Lower lobe of right lung (tissue), 2 donors: ENCODE data around the gene PDE7B. TPM values are rescaled to one million over a fixed set of nuclear protein-coding genes. Genes with fewer than 3 reads are reported as not detected.
A peak's percentile ranks its signal among the peaks of the same experiment; 100 is the strongest.

ENCODE experiments used
- ATAC-seq, 2 donors: fragments of 200-7000 bp; cut with Tn5 transposase; one replicate each; pipeline ENCODE4 v1.9.1; 2020 to 2022; ENCODE audit warnings: mild to moderate bottlenecking in 2 of 2, moderate library complexity in 2 of 2
- DNase-seq: peaks from one replicate; pipeline ENCODE4 v3.0.0-alpha.2; 2020
- H3K27ac ChIP-seq: fragments of 200-600 bp; one replicate; pipeline ENCODE4 v1.8.0; 2022
- H3K27me3 ChIP-seq: fragments of 200-600 bp; one replicate; pipeline ENCODE4 v1.8.0; 2022; ENCODE audit warnings: low read depth
- H3K36me3 ChIP-seq: fragments of 200-600 bp; one replicate; pipeline ENCODE4 v1.8.0; 2022; ENCODE audit warnings: mild to moderate bottlenecking
- H3K4me1 ChIP-seq: fragments of 200-600 bp; one replicate; pipeline ENCODE4 v1.8.0; 2022
- H3K4me3 ChIP-seq: fragments of 200-600 bp; one replicate; pipeline ENCODE4 v1.8.0; 2022; ENCODE audit warnings: mild to moderate bottlenecking
- H3K9me3 ChIP-seq: fragments of 200-600 bp; one replicate; pipeline ENCODE4 v1.8.0; 2022
- intact Hi-C: fragments of 100-400 bp; cut with DNase I; formaldehyde crosslinking; loops from one replicate; pipeline ENCODE4 v1.11.0; 2022
- total RNA-seq: library from RNA; stranded (reverse); fragmentation: NEBNext Ultra II Directional; extraction: Animal tissue kit (Norgen Biotek cat#: 25700); gene quantifications from one replicate; pipeline ENCODE4 v1.2.1, GENCODE V29; 2021
- TF ChIP-seq, protein P1 (sequence below): fragments of 200-600 bp; IDR thresholded peaks from one replicate; pipeline ENCODE4 v1.8.0; 2022; ENCODE audit warnings: antibody characterized with exemption, mild to moderate bottlenecking
- donor health status: DM: no; HTN: yes; CAD: no; lungs with severe emphysema.

Gene PDE7B
- total RNA-seq, 1 donor from 2014 or later: 2.2 TPM

DNA sequence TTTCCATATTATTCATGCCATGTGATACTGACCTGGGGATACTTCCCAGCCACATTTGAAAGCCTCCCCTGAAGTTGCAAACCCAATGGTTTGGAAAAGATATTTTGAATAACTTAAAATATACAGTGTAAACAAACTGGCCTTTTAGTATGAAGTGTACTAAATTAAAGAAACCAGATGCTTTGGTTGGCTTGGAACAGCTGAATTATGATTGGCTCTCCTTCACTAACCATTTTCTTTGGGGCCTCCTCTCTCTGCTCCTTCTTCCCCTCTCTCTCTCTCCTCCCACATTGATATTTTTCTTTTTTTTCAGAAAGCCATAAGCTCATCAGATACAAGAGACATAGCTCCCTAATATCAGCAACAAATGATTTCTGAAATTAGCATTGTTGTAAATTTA lies 232.0 kb downstream of the PDE7B start:
- Histone ChIP-seq H3K36me3 (no peaks in the 10 kb centered on the region), H3K9me3 (no peaks in the 10 kb centered on the region), H3K4me1 (peaks cover 7% of the 10 kb centered on the region), H3K27me3 (no peaks in the 10 kb centered on the region), H3K4me3 (no peak overlapping the region), H3K27ac (no peak overlapping the region)
- ATAC-seq (no peak), DNase-seq (no peak)
- intact Hi-C loops: no loop called here
- TF ChIP-seq, protein P1, sequence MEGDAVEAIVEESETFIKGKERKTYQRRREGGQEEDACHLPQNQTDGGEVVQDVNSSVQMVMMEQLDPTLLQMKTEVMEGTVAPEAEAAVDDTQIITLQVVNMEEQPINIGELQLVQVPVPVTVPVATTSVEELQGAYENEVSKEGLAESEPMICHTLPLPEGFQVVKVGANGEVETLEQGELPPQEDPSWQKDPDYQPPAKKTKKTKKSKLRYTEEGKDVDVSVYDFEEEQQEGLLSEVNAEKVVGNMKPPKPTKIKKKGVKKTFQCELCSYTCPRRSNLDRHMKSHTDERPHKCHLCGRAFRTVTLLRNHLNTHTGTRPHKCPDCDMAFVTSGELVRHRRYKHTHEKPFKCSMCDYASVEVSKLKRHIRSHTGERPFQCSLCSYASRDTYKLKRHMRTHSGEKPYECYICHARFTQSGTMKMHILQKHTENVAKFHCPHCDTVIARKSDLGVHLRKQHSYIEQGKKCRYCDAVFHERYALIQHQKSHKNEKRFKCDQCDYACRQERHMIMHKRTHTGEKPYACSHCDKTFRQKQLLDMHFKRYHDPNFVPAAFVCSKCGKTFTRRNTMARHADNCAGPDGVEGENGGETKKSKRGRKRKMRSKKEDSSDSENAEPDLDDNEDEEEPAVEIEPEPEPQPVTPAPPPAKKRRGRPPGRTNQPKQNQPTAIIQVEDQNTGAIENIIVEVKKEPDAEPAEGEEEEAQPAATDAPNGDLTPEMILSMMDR: no peak

DNA sequence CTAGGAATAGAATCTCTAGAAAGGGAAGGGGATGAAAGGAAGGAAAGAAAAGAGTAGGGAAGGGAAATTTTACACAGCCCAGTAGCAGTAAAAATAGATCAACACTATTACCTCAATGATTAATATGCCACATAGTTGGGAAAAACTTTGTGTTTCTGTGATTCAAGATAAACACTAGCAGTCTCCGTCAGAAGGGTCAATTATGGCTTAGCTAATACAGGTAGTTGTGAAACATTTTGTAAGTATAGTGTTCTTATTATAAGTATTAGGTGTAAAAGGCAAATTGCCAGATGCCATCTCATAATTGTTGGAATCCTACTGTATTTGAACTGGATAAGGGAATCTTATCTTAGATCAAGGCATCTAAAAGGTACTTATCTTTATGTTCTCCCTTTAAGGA lies 232.9 kb downstream of the PDE7B start:
- H3K4me1 ChIP-seq: peaks cover 7% of the 10 kb centered on the region
- TF ChIP-seq, protein P1: no peak
- H3K36me3 ChIP-seq: no peaks in the 10 kb centered on the region
- H3K27me3 ChIP-seq: no peaks in the 10 kb centered on the region
- no peaks in the 10 kb centered on the region for H3K9me3 ChIP-seq
- ATAC-seq (peak in 1 of 2 donors; percentile 69), DNase-seq (no peak)
- H3K4me3 ChIP-seq: no peak overlapping the region
- H3K27ac ChIP-seq: no peak overlapping the region
- intact Hi-C loops: no loop called here

DNA sequence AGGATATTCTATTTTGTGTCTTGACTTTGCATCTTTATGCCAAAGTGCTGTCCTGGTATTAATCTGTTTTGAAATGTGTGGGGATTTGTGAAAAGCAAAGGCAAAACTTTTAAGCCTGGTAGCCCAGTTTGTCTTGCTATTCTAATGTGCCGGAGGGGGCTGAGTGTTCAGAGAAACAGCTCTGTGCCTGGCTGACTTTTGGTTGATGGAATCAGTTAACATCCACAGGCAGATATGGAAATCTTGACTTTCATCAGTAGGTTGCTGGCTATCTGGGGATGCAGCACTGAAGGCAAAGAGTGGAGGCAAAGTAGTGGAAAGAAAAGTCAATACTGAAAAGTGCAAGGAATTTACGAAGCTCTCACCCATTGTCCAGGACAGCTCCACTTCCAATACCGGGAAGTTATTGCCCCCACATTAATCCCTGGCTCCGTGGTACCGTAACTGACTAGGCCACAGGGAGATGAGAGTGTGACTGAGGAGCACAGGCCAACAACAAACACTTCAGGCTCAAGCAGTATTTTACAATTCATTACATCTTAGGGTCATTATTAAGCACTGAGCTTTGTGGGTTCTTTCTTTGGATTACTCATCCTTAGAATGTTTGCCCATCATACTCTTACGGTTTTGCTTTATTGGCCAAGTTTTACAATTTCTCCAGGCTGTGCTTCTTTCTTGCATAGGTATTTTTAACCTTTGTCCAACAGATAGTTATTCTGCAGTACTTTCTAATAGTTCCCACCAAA lies 234.0 kb downstream of the PDE7B start:
- Histone ChIP-seq H3K4me3 (no peak overlapping the region), H3K27me3 (no peaks in the 10 kb centered on the region), H3K9me3 (no peaks in the 10 kb centered on the region), H3K36me3 (no peaks in the 10 kb centered on the region), H3K4me1 (peaks cover 7% of the 10 kb centered on the region), H3K27ac (no peak overlapping the region)
- intact Hi-C loops: no loop called here
- ATAC-seq (peak; percentile 27 to 74), DNase-seq (no peak)
- TF ChIP-seq, protein P1: no peak

DNA sequence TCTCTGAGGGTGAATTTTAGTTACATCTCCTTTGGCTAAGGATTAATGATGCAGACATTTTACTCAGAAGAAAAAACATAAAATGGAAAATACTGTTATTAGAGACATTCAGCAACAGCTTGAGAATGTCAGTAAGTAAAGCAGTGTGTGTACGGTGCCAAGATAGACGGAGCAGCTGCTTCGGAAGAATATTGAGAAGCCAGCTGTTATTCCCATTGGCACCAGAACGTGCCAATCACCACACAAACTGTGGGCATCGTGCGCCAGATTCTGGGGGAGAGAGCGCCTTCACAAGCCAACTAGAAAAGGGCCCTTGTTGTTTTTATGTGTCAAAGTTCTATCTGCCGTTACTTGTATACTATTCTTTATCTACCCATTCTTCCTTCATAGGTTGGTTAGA lies 235.2 kb downstream of the PDE7B start:
- TF ChIP-seq, protein P1: no peak
- no peaks in the 10 kb centered on the region for H3K27me3 ChIP-seq
- H3K36me3 ChIP-seq: no peaks in the 10 kb centered on the region
- ATAC-seq: no peak
- no peak overlapping the region for H3K27ac ChIP-seq
- intact Hi-C loops: no loop called here
- peak overlapping the region; percentile 3 for H3K4me3 ChIP-seq
- no peaks in the 10 kb centered on the region for H3K9me3 ChIP-seq
- no peak for DNase-seq
- peaks cover 7% of the 10 kb centered on the region for H3K4me1 ChIP-seq

DNA sequence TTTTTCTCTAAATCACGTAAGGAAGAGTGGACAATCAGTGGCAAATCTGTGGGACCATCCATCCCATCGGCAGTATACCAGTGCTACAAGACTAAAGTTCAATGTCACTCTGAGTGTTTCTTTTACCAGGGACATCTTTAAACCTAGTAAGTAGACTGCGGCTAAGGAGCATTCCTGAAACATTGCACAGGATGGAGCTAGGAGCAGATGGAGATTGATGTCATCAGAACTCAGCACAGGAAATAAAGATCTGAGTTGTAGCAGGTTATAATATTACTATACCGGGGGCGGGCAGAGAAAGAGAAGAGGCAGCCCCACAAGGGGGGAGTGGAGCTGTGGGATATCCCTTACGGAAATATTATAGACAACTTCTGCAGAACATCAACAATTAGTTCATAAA lies 236.5 kb downstream of the PDE7B start:
- Histone ChIP-seq H3K27ac (no peak overlapping the region), H3K9me3 (no peaks in the 10 kb centered on the region), H3K4me3 (no peak overlapping the region), H3K4me1 (peaks cover 7% of the 10 kb centered on the region), H3K36me3 (no peaks in the 10 kb centered on the region), H3K27me3 (no peaks in the 10 kb centered on the region)
- DNase-seq (no peak), ATAC-seq (no peak)
- TF ChIP-seq, protein P1: no peak
- intact Hi-C loops: no loop called here
